ENCODE data around the gene SMIM13.

Gene SMIM13

DNA sequence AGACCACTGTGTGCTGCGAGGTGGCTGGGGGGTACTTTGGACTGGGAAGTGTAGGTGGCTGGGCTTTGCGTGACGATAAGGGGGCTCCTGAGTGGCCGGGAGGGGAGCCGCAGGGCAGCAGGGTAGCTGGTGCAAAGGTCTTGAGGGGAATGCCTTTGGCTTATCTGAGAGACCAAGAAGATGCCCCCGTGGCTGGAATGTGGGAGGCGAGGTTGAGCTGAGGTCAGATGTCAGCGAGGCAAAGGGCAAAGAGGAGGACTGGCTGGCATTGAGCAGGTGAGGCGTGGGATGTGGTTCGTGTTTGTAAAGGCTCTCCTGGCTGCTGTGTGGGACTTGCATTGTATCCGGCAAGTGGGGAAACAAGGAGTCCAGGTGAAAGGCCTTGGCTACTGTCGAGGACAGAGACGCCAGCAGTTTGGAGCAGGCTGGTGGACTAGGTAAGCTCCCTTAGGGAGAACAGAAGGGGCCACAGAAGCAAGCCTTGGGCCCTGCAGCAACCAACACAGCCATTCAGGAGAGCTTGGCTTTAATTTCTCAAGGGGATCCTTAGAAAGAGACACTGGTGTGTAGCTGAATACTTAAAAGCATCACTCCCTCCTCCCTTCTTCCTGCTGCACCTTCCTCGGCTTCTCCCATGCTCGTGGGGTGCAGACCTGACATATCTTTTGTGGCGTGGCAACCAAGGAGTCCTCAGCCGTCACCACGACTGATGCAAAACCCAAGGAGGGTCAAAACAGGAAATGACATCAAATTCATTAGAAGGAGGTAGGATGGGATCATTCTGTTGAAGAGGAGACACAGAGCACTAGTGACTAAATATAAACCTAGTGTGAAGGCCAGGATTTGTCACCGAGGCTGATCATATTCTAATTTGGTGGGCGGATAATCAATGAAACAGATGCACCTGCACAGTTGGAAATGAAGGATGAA, 71.3 kb downstream of the SMIM13 start:
- no peak overlapping the region for H3K4me3 ChIP-seq
- TF ChIP-seq, protein P1, sequence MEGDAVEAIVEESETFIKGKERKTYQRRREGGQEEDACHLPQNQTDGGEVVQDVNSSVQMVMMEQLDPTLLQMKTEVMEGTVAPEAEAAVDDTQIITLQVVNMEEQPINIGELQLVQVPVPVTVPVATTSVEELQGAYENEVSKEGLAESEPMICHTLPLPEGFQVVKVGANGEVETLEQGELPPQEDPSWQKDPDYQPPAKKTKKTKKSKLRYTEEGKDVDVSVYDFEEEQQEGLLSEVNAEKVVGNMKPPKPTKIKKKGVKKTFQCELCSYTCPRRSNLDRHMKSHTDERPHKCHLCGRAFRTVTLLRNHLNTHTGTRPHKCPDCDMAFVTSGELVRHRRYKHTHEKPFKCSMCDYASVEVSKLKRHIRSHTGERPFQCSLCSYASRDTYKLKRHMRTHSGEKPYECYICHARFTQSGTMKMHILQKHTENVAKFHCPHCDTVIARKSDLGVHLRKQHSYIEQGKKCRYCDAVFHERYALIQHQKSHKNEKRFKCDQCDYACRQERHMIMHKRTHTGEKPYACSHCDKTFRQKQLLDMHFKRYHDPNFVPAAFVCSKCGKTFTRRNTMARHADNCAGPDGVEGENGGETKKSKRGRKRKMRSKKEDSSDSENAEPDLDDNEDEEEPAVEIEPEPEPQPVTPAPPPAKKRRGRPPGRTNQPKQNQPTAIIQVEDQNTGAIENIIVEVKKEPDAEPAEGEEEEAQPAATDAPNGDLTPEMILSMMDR (IDR thresholded peaks at IDR 0.05), result no peak
- H3K27ac ChIP-seq, result no peak overlapping the region
- no peak for DNase-seq (ENCODE audit: low spot score)

DNA sequence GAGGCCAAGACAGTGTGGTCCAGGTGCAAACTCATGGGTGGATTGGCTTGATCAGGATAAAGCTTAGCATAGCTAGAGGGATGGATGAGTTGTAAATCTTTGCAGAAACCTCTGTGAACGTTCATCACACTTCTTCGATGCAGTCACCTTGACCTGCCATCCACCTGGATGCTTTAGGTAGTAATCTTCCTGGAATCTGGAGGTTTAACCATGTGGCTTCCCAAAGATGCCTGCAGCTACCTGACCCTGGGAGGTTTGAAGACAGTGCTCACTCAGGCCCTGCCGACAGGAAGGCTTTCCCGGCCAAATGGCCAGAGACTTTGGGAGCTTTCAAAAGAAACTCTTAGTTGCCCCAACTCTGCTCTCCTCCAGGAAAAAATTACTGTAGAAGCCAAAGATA, 73.3 kb downstream of the SMIM13 start:
- TF ChIP-seq, protein P1 (IDR thresholded peaks at IDR 0.05), result no peak
- no peak overlapping the region for H3K4me3 ChIP-seq
- DNase-seq (ENCODE audit: low spot score), result no peak
- no peak overlapping the region for H3K27ac ChIP-seq

DNA sequence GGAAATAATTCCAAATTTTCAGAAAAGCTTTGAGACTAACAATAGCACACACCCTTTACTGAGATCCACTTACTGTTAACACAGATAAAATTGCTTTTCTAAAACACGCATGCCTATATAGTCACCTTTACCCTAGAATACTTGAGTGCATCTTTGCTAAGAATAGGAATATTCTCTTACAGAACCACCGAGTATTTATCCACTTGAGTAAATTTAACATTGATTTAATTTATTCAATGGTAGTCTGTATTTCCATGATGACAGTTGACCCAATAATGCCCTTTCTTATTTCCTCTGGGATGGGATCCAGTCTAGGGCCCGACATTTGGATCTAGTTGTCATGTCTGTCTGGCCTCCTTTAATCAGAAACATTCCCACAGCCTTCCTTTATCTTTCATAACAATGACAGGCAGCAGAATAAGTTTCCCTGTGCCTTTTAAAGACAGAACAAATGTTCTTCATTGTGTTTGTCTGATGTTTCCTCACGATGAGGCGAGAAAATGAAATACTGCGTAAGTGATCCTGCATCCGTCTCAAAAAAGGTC, 74.5 kb downstream of the SMIM13 start:
- Histone ChIP-seq H3K4me3 (no peak overlapping the region), H3K27ac (no peak overlapping the region)
- DNase-seq (ENCODE audit: low spot score), result no peak
- TF ChIP-seq, protein P1 (IDR thresholded peaks at IDR 0.05), result no peak

DNA sequence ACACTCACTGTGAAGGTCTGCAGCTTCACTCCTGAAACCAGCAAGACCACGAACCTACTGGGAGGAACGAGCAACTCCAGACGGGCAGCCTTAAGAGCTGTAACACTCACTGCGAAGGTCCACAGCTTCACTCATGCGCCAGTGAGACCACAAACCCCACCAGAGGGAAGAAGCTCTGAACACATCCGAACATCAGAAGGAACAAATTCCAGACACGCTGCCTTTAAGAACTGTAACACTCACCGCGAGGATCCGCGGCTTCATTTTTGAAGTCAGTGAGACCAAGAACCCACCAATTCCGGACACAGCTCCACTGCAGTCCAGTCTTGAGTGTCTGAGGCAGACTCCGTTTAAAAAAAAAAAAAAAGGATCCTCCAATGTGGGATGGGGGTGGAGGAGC, 78.3 kb downstream of the SMIM13 start:
- H3K4me3 ChIP-seq, result no peak overlapping the region
- no peak for DNase-seq (ENCODE audit: low spot score)
- no peak overlapping the region for H3K27ac ChIP-seq
- TF ChIP-seq, protein P1 (IDR thresholded peaks at IDR 0.05), result no peak

DNA sequence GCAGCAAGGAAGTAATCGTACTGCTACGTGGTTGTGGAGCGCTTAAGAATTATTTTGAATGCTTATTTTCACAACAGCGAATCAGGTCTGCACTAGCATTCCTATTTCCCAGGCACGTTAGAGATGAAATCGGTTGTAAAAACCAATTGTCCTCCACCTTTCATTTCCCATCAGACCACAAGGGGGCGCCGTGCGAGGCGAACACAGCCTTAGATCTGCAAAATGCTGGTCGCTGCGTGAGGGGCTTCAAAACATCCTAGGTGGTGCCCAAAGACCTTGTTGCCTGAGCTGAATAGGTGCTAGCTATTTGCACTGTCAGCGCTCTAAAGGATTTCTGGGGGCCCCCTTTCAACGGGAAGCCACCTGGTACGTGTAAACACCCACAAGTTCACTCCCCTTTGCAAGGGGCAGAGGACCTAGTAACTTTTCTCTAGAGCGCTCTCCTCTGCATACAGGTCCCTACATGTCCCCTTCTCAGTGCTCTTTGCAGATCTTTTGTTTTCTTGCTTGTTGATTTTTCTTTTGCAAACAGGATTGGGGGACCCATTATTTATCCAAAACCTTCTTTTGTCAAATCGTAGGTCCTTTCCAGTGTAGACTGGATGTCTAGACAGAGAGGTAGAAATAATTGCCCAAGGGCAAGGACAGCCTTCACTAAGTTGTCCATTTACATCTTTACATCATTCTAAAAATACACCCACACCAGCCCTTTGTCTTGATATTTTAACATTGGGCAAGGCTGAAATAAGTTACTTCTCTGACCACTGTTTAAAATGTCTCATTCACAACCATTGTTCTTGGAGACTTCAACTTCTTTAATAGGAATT, 79.1 kb downstream of the SMIM13 start:
- TF ChIP-seq, protein P1 (IDR thresholded peaks at IDR 0.05), result peak; percentile 85
- DNase-seq (ENCODE audit: low spot score), result no peak
- Histone ChIP-seq H3K4me3 (no peak overlapping the region), H3K27ac (no peak overlapping the region)

DNA sequence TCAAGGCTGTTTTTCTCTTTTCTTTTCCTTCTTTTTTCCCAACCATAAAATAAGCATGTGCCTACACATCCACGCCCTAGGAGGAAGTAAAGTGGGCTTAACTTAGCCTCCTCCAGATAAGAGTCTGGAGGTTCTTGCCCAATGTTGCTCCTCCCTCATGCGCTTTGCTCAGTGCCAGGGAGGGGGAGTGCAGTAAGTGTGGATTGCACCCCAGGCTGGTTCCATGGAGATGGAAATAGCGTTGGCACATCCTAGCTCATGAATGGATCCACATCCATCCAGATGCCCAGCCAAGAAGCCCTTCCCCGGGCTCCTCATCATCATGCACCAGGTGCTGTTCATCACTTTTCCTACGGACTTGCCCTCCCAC, 80.6 kb downstream of the SMIM13 start:
- TF ChIP-seq, protein P1 (IDR thresholded peaks at IDR 0.05), result no peak
- DNase-seq (ENCODE audit: low spot score), result no peak
- Histone ChIP-seq H3K27ac (no peak overlapping the region), H3K4me3 (no peak overlapping the region)
